Measurements from ENCODE around the gene KCNMA1. TPM values are rescaled to one million over a fixed set of nuclear protein-coding genes. Genes with fewer than 3 reads are reported as not detected.

The KCNMA1 gene
- total and polyA plus RNA-seq, 10 of the 15 experiments (the other 5 are each of a cell fraction or from before 2014, with no cell fraction given) = 8.5 to 77.0 (median 21.3) TPM

GRCh38 chr10:77514870-77515269 is 122.7 kb downstream of the KCNMA1 start (continued):
- TF ChIP-seq BCLAF1 (IDR thresholded peaks at IDR 0.05) (no peak), DPF2 (IDR thresholded peaks at IDR 0.05) (no peak), ZNF217 (IDR thresholded peaks at IDR 0.05) (no peak), SP1 (IDR thresholded peaks at IDR 0.05; ENCODE audit: low read depth, low read length) (no peak)

GRCh38 chr10:77513781-77514331 is 123.8 kb downstream of the KCNMA1 start:
- POLR2A ChIA-PET = interaction anchor here (0.7 to 1.3 kb wide), 2 partner anchors 9 to 12 kb away, joined by 3 to 4 read pairs; no protein-coding TSS in a partner anchor
- H4K20me1 ChIP-seq (ENCODE audit: control insufficient read depth, insufficient read depth) = no peaks in the 10 kb centered on the region
- H2AFZ ChIP-seq (ENCODE audit: control insufficient read depth, low read depth, low read length) = no peak overlapping the region
- FAIRE-seq = no peak
- no peaks in the 10 kb centered on the region for H3K9me3 ChIP-seq (replicated peaks; ENCODE audit: control insufficient read depth, insufficient read depth, low read length)
- H3K27me3 ChIP-seq (replicated peaks in 1 of 2; ENCODE audit: control insufficient read depth in 2 of 2, insufficient read depth in 2 of 2, low read length in 1 of 2) = no peaks in the 10 kb centered on the region
- H3K36me3 ChIP-seq (ENCODE audit: control insufficient read depth in 2 of 2, insufficient read depth in 2 of 2, low read length in 1 of 2) = no peaks in the 10 kb centered on the region
- no peaks in the 10 kb centered on the region for H3K79me2 ChIP-seq (ENCODE audit: control insufficient read depth, insufficient read depth, low read length)
- H3K4me2 ChIP-seq (ENCODE audit: control insufficient read depth, insufficient read depth) = no peak overlapping the region
- no peak overlapping the region for H3K27ac ChIP-seq (ENCODE audit: control insufficient read depth, insufficient read depth)
- SMC1A ChIA-PET (ENCODE audit: uncharacterized antibody, unreplicated experiment) = interaction anchor here (1.0 to 2.2 kb wide), 6 partner anchors 9 to 59 kb away, joined by 3 to 13 read pairs (median 4); no protein-coding TSS in a partner anchor
- no peak for DNase-seq (ENCODE audit: low read depth, low spot score)
- H3K4me1 ChIP-seq (ENCODE audit: control insufficient read depth, insufficient read depth, low read length) = no peaks in the 10 kb centered on the region
- CTCF ChIA-PET = interaction anchor here (0.7 to 2.8 kb wide), 5 partner anchors 11 to 346 kb away, joined by 3 to 10 read pairs (median 4); no protein-coding TSS in a partner anchor
- no TSS peak for BruUV-seq (replicated peaks)
- ATAC-seq = no peak; the same call in 2 of the 3 replicates
- H3K4me3 ChIP-seq = no peak overlapping the region
- in situ Hi-C loops (cut with MboI) = no loop called here
- intact Hi-C loops (cut with micrococcal nuclease; ENCODE audit: unreplicated experiment) = no loop called here
- H3K9ac ChIP-seq (ENCODE audit: control insufficient read depth, insufficient read depth, low read length) = no peak overlapping the region
- WGBS (ENCODE audit: insufficient coverage, insufficient replicate concordance, low lambda C conversion rate, missing lambda C conversion rate) = 21% methylated on average over 15 of the region's 15 CpGs
- RAD21 ChIA-PET (ENCODE audit: unreplicated experiment) = interaction anchor here (0.9 to 2.5 kb wide), 6 partner anchors 9 to 126 kb away, joined by 4 to 9 read pairs (median 4); no protein-coding TSS in a partner anchor
- no peak for TF ChIP-seq REST (IDR thresholded peaks at IDR 0.05; ENCODE audit: low read depth, low read length)
- TF ChIP-seq RCOR1 (conservative IDR thresholded peaks at IDR 0.05; ENCODE audit: low read depth, low read length) = no peak
- TF ChIP-seq RAD51 (IDR thresholded peaks at IDR 0.05) = no peak
- no peak for TF ChIP-seq FOXM1 (IDR thresholded peaks at IDR 0.05; ENCODE audit: low read depth, low read length)
- TF ChIP-seq ZBED1 (IDR thresholded peaks at IDR 0.05; ENCODE audit: borderline replicate concordance) = no peak
- TF ChIP-seq, protein P1, sequence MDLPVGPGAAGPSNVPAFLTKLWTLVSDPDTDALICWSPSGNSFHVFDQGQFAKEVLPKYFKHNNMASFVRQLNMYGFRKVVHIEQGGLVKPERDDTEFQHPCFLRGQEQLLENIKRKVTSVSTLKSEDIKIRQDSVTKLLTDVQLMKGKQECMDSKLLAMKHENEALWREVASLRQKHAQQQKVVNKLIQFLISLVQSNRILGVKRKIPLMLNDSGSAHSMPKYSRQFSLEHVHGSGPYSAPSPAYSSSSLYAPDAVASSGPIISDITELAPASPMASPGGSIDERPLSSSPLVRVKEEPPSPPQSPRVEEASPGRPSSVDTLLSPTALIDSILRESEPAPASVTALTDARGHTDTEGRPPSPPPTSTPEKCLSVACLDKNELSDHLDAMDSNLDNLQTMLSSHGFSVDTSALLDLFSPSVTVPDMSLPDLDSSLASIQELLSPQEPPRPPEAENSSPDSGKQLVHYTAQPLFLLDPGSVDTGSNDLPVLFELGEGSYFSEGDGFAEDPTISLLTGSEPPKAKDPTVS (IDR thresholded peaks at IDR 0.05; ENCODE audit: low read depth, low read length) = no peak
- TF ChIP-seq LARP7 (IDR thresholded peaks at IDR 0.05) = no peak
